Measurements from ENCODE around the gene TTF2. TPM values are rescaled to one million over a fixed set of nuclear protein-coding genes. Genes with fewer than 3 reads are reported as not detected.

Gene TTF2
- total and polyA plus RNA-seq, 9 of the 15 experiments (the other 6 are each of a cell fraction or from before 2014, with no cell fraction given), result 9.4 to 71.1 (median 42.1) TPM

DNA sequence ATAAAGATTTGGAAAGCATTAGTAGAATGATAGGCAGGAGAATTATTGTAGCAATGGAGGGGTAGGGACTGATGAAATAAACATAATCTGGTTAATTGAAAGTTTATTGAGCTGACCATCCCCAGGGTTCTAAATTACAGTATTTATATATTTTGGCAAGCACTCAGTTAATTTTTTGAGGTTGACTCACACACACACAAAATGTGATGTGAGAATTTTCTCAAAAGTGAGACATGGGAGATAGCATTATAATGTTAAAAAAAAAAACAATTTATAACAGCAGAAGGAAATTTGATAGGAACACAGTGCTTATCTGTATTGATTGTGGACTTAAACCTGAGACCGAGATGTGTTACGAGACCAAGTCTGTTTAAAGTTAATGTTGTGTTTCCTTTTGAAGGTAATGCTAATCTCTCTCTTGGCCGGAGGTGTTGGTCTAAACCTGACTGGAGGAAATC lies 36.9 kb downstream of the TTF2 start (continued):
- TF ChIP-seq, protein P1, sequence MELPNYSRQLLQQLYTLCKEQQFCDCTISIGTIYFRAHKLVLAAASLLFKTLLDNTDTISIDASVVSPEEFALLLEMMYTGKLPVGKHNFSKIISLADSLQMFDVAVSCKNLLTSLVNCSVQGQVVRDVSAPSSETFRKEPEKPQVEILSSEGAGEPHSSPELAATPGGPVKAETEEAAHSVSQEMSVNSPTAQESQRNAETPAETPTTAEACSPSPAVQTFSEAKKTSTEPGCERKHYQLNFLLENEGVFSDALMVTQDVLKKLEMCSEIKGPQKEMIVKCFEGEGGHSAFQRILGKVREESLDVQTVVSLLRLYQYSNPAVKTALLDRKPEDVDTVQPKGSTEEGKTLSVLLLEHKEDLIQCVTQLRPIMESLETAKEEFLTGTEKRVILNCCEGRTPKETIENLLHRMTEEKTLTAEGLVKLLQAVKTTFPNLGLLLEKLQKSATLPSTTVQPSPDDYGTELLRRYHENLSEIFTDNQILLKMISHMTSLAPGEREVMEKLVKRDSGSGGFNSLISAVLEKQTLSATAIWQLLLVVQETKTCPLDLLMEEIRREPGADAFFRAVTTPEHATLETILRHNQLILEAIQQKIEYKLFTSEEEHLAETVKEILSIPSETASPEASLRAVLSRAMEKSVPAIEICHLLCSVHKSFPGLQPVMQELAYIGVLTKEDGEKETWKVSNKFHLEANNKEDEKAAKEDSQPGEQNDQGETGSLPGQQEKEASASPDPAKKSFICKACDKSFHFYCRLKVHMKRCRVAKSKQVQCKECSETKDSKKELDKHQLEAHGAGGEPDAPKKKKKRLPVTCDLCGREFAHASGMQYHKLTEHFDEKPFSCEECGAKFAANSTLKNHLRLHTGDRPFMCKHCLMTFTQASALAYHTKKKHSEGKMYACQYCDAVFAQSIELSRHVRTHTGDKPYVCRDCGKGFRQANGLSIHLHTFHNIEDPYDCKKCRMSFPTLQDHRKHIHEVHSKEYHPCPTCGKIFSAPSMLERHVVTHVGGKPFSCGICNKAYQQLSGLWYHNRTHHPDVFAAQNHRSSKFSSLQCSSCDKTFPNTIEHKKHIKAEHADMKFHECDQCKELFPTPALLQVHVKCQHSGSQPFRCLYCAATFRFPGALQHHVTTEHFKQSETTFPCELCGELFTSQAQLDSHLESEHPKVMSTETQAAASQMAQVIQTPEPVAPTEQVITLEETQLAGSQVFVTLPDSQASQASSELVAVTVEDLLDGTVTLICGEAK (IDR thresholded peaks at IDR 0.05), result no peak
- TF ChIP-seq, protein P1 (CRISPR knock-in tag; IDR thresholded peaks at IDR 0.05), result no peak

All from K562 (cell line).